ENCODE data around the gene MTF1.

DNA sequence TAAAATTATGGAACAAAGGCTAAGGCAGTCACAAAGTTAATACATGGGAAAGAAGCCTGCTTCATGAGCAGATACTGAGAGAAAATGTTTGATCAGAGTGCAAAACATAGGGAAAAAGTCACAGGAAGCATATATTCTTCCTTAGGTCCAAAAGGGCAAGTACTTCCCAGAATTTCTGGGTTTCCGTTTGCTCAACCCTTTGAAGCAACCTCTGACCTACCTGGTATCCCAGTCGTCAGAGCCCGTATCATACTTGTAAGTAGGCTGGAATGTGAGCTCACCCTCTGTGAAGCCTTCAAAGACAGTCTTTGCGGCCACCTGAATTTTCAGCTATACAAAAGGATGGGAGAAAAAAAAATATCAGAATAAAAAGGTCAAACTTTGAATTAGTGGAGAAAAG lies 20.5 kb upstream of the MTF1 start:
- TF ChIP-seq, protein P1, sequence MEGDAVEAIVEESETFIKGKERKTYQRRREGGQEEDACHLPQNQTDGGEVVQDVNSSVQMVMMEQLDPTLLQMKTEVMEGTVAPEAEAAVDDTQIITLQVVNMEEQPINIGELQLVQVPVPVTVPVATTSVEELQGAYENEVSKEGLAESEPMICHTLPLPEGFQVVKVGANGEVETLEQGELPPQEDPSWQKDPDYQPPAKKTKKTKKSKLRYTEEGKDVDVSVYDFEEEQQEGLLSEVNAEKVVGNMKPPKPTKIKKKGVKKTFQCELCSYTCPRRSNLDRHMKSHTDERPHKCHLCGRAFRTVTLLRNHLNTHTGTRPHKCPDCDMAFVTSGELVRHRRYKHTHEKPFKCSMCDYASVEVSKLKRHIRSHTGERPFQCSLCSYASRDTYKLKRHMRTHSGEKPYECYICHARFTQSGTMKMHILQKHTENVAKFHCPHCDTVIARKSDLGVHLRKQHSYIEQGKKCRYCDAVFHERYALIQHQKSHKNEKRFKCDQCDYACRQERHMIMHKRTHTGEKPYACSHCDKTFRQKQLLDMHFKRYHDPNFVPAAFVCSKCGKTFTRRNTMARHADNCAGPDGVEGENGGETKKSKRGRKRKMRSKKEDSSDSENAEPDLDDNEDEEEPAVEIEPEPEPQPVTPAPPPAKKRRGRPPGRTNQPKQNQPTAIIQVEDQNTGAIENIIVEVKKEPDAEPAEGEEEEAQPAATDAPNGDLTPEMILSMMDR (conservative IDR thresholded peaks at IDR 0.05) = no peak
- no peak for TF ChIP-seq EZH2 (IDR thresholded peaks at IDR 0.05; ENCODE audit: low read depth)

Data from PC-9 (cell line).